ENCODE results near the gene THOC7. TPM values are rescaled to one million over a fixed set of nuclear protein-coding genes. Genes with fewer than 3 reads are reported as not detected.
A peak's percentile ranks its signal among the peaks of the same experiment; 100 is the strongest.

The THOC7 gene
- total and polyA plus RNA-seq, 2 of the 4 experiments (the other 2 are of a cell fraction), result 25.8 to 55.9 TPM

- H3K9me3 ChIP-seq (ENCODE audit: control insufficient read depth, insufficient read depth, low read length), result no peaks in the 10 kb centered on the region
- no peak overlapping the region for H3K4me2 ChIP-seq (ENCODE audit: low read depth, low read length)
- DNase-seq, result no peak
- no peak overlapping the region for H3K9ac ChIP-seq (ENCODE audit: low read depth, low read length)
- WGBS, 2 experiments (ENCODE audit: extremely low coverage in 2 of 2, insufficient read length in 1 of 2), result no CpG with 5 or more reads among the region's 4 CpGs
- peaks cover 18% of the 10 kb centered on the region; the same call in 1 of the 2 replicates for H4K20me1 ChIP-seq (ENCODE audit: insufficient read depth, low read length)
- H4K8ac ChIP-seq (ENCODE audit: low read depth in 2 of 2, low read length in 2 of 2), result no peak overlapping the region
- H2BK5ac ChIP-seq (ENCODE audit: low read depth, low read length, poor library complexity, severe bottlenecking), result no peak overlapping the region
- ChIA-PET POLR2A (ENCODE audit: unreplicated experiment) (no interaction called here), CTCF (interaction anchor here (0.9 to 1.1 kb wide), 2 partner anchors 52 to 69 kb away, joined by 3 read pairs; no protein-coding TSS in a partner anchor)
- no TSS peak for BruUV-seq (replicated peaks)
- H4K5ac ChIP-seq (ENCODE audit: low read depth, low read length), result no peak overlapping the region
- no peak overlapping the region for H3K18ac ChIP-seq (ENCODE audit: low read depth, low read length)
- H3K36me3 ChIP-seq (ENCODE audit: control insufficient read depth, insufficient read depth, low read length), result no peaks in the 10 kb centered on the region
- H4K91ac ChIP-seq (ENCODE audit: insufficient read depth, low read depth, low read length), result no peak overlapping the region
- H3K23ac ChIP-seq (ENCODE audit: low read depth, low read length), result 0 out of 2 replicates have a peak overlapping the region, but pooled peaks have one; percentile 26
- no peak overlapping the region for H2BK120ac ChIP-seq (ENCODE audit: low read depth, low read length)
- no peak overlapping the region for H3K14ac ChIP-seq (replicated peaks; ENCODE audit: low read depth, low read length)
- H2BK20ac ChIP-seq (ENCODE audit: low read depth, low read length), result no peak overlapping the region
- intact Hi-C loops (cut with micrococcal nuclease) (loop anchor here (5.0 kb wide), 3 partner anchors 33 to 592 kb away; no protein-coding TSS in a partner anchor), in situ Hi-C loops (cut with MboI; ENCODE audit: low sequenced_read_pairs) (no loop called here), dilution Hi-C loops (cut with HindIII; ENCODE audit: low sequenced_read_pairs, unreplicated experiment) (no loop called here)
- peaks cover 19 to 69% of the 10 kb centered on the region in 2 experiments for H3K79me1 ChIP-seq (ENCODE audit: low read depth in 1 of 2, low read length in 2 of 2)
- no peak overlapping the region for H3K4ac ChIP-seq (ENCODE audit: low read depth, low read length)
- H3K56ac ChIP-seq (ENCODE audit: extremely low read depth, insufficient read depth, low read length), result no peak overlapping the region
- H2BK15ac ChIP-seq (ENCODE audit: low read depth, low read length), result no peak overlapping the region
- ATAC-seq (ENCODE audit: low read depth), result no peak
- H2AK9ac ChIP-seq (replicated peaks; ENCODE audit: low read depth, low read length, poor library complexity), result no peak overlapping the region
- peaks cover 7% of the 10 kb centered on the region for H3K4me1 ChIP-seq (ENCODE audit: control insufficient read depth, insufficient read depth, low read length)
- H2AK5ac ChIP-seq (ENCODE audit: low read depth, low read length), result no peak overlapping the region
- TF ChIP-seq POLR2A (IDR thresholded peaks at IDR 0.05; ENCODE audit: low read depth, low read length), result no peak
- no peak for TF ChIP-seq SMC3 (IDR thresholded peaks at IDR 0.05; ENCODE audit: low read depth, low read length)
- no peak for TF ChIP-seq MXI1 (IDR thresholded peaks at IDR 0.05; ENCODE audit: borderline replicate concordance, low read depth, low read length)
- TF ChIP-seq MAZ (IDR thresholded peaks at IDR 0.05; ENCODE audit: borderline replicate concordance, low read depth, low read length), result no peak
- TF ChIP-seq CEBPB (IDR thresholded peaks at IDR 0.05; ENCODE audit: low read depth, low read length), result no peak
- TF ChIP-seq USF2 (IDR thresholded peaks at IDR 0.05; ENCODE audit: low read depth, low read length), result no peak
- TF ChIP-seq RFX5 (IDR thresholded peaks at IDR 0.05; ENCODE audit: low read depth, low read length), result no peak
- TF ChIP-seq ELK1 (IDR thresholded peaks at IDR 0.05; ENCODE audit: borderline replicate concordance, low read depth, low read length), result no peak
- TF ChIP-seq FOS (IDR thresholded peaks at IDR 0.05; ENCODE audit: low read depth, low read length), result no peak
- no peak for TF ChIP-seq RAD21 (IDR thresholded peaks at IDR 0.05; ENCODE audit: low read length)
- no peak for TF ChIP-seq NFE2L2 (IDR thresholded peaks at IDR 0.05; ENCODE audit: low read depth, low read length)
- no peak for TF ChIP-seq CTCF (conservative IDR thresholded peaks at IDR 0.05; ENCODE audit: low read depth, low read length)
- TF ChIP-seq CHD1 (IDR thresholded peaks at IDR 0.05; ENCODE audit: low read depth, low read length), result no peak
- no peak overlapping the region for H3K4me3 ChIP-seq (ENCODE audit: insufficient read depth, low read depth, low read length)
- H2AFZ ChIP-seq (replicated peaks; ENCODE audit: low read length, poor library complexity), result no peak overlapping the region
- H3K27ac ChIP-seq (ENCODE audit: insufficient read depth, low read length), result no peak overlapping the region
- no peaks in the 10 kb centered on the region; the same call in 1 of the 2 replicates for H3K9me1 ChIP-seq (ENCODE audit: insufficient read depth, low read length)
- H3K27me3 ChIP-seq (ENCODE audit: control insufficient read depth, insufficient read depth, low read length), result no peaks in the 10 kb centered on the region
These were observed 46.4 kb upstream of the THOC7 start for GRCh38 chr3:63910001-63910400.
